NOMO-1 treated with dmso at 0.1 percent for 144 hours (cell line): ENCODE results near the gene CNOT3.

ENCODE experiments used
- DNase-seq: peaks from one replicate; lab custom pipeline; 2025; ENCODE audit not compliant: unreplicated experiment; lab: John Stamatoyannopoulos, UW

The CNOT3 gene

DNA sequence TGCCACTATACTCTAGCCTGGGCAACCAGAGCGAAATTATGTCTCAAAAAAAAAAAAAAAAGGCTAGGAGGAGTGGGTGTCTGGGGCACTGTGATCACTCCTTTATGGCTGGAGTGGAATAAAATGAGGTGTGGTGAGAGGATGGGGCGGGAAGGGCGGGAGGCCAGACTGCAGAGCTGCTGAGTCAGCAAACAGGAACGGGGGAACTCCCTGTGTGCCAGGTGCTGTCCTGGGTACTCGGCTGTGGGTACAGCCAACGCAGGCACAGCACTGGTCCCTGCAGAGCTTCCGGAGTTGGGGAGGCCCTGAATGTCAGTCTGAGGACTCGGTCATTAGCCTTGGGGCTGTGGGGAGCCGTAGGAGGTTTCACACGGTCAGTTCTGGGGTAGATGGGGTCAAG is 16.3 kb upstream of the CNOT3 start:
- no peak for DNase-seq

DNA sequence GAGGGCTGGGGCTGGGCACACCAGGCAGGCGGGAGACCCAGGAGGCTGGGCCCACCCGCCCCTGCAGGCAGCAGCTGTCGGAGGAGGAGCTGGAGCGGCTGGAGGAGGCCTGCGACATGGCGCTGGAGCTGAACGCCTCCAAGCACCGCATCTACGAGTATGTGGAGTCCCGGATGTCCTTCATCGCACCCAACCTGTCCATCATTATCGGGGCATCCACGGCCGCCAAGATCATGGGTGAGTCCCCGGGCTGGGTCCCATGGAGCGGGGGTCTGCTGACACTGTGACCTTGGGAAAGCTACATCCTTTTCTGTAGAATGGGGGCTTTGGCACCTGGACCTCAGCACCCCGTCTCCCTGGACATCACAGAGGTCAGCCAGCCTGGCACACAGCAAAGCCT is 13.9 kb upstream of the CNOT3 start:
- DNase-seq = no peak

DNA sequence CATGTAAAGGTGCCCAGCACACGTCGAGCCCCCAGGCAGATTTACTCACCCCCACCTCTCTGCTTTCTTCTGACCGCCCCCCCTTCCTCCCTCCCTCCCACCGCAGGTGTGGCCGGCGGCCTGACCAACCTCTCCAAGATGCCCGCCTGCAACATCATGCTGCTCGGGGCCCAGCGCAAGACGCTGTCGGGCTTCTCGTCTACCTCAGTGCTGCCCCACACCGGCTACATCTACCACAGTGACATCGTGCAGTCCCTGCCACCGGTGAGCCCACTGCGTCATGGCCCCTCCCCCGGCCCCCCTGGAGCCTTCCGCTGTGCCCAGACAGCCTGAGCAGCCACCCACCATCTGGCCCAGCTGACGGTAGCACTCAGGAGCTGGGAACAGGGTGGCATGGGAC is 13.2 kb upstream of the CNOT3 start:
- no peak for DNase-seq

DNA sequence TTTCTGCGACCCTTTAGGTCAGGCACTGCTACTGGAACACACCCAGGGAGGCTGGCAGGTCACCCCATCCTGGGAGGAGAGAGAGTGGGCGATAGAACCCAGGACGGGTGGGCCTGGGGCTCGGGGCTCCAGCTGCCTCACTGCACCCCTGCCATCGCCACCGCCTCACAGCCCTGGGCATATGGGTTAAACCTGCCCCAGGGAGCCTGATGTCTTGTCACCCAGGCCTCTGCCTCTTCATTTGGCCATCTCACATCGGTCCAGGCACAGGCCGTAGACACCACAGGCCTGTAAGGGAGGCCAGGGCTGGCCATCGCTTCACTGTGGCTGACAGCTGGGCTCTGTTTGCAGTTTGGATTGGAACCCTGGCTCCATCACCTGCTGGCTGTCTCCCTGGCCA is 11.8 kb upstream of the CNOT3 start:
- no peak for DNase-seq

DNA sequence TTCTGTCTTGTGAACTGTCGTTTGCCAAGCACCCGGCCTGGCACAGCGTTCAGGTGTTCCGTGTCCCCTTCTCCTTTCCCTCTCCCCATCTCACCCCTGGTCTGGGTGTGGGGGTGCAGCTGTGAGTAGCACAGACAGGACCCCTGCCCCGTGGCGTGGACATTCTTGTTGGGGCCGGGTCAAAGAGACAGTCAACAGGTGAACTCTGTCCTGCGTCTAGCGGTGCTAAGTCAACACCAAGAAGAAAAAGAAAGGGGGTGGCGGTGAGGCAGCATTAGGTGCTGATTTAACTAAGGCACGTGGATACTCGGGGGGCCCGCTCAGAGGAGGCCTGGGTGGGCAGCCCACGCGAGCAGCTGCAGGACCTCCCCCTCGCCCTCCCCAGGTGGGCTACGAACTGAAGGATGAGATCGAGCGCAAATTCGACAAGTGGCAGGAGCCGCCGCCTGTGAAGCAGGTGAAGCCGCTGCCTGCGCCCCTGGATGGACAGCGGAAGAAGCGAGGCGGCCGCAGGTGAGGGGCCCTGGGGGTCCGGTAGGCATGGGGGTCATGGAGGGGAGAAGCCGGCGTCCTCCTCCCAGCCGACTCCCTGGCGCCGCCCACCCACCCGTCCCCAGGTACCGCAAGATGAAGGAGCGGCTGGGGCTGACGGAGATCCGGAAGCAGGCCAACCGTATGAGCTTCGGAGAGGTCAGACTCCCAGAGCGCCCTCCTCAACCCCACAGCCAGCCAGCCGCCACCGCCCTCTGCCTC is 9.7 kb upstream of the CNOT3 start:
- DNase-seq = no peak

DNA sequence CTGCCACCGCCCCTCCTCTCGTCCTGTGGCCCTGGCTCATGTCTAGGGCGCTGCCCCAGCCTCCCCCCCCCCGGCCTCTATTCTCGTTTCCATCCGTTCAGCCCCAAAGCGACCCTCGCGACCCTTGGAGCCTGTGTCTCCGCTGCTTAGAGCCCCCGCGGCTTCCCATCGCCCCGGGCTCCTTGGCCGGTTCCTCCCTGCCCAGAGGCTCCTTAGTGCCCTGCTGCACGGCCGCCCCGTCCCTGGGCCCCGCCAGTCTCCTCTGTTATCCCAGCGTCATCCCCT is 9.2 kb upstream of the CNOT3 start:
- no peak for DNase-seq

DNA sequence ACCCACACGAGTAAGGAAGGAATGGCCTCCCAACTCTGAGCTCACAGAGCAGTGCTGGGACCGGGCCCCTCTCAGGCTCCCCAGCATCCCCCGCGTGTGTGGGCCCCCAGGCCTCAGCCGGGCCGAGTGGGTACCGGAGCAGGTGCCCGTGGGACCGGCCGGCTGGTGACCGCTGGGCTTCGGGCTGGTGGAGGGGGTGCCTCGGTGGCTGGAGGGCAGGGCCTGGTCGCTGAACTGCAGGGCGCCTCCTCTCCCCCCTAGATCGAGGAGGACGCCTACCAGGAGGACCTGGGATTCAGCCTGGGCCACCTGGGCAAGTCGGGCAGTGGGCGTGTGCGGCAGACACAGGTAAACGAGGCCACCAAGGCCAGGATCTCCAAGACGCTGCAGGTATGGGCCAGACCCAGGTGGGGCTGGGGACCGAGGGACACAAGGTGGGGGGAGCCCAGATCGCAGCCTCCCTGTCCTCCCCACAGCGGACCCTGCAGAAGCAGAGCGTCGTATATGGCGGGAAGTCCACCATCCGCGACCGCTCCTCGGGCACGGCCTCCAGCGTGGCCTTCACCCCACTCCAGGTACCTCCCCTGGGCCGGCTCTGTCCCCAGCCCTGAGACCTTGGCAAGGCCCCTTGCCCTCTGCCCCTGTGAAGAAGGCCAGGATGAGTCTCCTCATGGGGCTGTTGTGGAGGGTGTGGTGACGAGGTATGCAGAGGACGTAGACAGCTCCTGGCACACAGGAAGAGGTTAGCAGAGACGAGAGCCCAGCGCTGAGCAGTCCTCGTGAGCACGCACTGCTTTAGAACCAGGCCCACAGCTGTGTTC is 8.6 kb upstream of the CNOT3 start:
- no peak for DNase-seq

DNA sequence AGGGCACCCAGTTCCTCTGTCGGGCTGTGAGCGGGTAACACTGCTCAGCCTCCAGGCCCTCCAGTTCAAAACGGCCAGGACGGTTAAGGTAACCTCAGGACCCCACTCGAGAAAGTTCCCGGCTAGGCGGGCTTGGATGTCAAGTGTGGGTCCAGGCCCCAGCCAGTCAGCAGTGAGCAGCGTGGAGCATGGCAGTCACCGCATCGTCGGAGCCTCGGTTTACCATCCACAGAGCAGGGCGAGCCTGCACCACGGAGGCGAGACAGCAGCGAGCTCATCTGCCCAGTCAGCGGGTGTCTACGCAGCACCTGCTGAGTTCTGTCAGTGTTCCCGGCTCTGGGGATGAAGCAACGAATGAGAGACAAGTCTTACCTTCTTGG is 8.0 kb upstream of the CNOT3 start:
- no peak for DNase-seq

DNA sequence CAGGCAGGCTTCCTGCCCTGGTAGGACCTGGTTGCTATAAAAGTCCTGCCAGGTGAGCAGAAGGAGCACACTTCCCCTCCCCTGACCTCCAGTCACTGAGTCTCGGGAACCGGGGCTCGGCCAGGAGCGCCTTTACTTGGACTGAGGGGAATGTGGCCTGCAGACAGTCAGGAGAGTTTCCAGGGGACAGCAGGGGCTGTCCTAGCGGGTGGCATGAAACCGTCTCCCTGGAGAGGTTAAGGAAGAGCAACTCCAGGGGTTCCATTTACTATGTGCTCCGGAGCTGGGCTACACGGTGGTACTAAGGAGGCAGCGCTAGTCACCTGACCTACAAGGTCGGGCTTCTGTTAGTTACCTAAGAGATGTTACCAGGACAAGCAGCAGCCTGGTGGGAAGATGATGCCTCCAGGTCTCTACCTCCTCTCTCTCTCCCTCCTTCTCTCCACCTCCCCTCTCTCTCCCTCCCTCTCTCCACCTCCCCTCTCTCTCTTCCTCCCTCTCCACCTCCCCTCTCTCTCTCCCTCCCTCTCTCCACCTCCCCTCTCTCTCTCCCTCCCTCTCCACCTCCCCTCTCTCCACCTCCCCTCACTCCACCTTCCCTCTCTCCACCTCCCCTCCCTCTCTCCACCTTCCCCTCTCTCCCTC is 4.1 kb upstream of the CNOT3 start:
- peak; percentile 36 for DNase-seq

DNA sequence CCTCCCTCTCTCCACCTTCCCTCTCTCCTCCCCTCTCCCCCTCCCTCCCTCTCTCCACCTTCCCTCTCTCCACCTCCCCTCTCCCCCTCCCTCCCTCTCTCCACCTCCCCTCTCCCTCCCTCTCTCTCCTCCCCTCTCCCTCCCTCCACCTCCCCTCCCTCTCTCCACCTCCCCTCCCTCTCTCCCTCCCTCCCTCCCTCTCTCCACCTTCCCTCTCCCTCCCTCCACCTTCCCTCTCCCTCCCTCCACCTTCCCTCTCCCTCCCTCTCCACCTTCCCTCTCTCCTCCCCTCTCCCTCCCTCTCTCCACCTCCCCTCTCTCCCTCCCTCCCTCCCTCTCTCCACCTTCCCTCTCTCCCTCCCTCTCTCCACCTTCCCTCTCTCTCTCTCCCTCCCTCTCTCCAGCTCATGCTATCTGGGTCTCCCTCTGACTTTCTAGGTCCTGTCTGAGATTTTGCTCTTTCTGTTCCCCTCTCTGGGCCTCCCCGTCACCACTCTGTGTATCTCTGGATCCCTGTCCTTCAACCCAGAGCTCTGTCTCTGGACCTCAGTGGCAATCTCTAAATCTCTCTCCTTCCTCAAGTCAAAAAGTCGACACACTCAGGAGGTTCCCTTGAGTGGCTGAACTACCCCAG is 3.5 kb upstream of the CNOT3 start:
- DNase-seq = no peak

DNA sequence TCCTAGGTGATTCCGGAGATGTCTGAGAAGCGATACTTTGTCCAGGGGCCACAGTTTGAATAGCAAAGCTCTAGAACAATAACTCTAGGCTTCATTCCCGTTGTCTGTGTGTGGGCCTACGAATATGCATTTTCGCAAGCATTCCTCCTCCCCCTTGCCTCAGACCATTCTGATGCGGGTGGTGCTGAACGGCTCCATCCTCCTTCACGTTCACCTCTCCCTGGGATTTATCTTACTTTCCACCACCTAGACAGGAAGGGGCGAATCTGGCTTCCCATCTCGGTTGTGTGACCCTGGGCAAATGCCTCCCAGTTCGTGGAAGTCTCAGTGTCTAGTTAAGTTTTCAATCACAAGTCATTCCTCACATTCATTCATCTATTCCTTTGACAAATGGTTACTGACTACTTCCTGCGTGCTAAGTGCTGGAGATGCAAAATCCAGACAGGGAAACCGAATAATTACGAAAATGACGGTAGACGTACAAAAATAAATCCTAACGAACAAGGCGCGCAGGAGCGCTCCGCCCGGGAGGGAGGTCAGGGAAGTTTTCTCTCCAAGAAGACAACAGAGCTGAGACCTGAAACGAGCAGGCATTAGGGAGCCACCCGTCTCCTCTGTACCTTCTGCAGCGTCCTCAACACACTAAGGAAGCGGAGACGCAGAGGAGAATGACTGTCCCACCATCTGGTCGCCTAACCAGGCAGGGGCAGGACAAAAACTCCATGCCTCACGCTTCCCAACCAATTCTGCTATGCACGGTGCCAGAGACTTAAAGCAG is 1.3 kb upstream of the CNOT3 start:
- no peak for DNase-seq

DNA sequence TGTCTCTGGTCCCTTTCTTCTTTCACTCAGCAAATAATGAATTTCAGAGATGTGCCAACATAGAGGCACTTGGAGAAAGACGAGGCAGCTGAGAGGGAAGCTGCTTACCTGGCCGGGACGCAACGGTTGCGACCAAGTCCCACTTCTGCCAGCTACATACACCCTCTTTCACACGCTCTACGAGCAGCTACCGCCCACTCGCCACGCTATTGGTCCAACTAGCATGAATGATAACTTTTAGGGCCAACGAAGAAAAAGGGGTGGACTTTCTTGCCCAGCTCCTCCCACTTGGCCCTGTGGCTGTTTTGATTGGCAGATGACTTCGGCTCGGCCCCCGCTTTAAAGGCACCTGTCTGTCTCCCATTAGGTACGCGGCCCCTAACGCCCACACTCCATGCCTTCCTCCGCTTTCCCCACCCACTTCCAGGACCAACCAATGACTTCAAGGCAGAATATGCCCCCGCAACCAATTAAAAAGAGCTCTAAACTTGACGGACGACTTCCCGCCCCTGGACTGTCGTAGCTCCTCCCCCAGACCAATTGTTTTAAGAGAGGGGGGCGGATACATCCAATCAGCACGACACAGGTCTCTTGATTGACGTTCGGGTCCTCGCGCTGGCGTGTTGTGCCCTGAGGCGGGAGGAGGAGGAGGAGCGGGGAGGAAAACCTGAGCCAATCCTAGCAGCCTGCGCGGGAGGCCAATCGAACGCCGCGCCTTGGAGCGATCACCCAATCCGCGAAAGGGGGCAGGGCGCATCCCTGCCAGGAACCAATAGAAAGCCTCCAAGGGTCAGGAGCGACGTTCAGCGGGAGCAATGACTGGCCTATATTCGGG is 481 bp upstream of the CNOT3 start:
- DNase-seq = peak; percentile 100

DNA sequence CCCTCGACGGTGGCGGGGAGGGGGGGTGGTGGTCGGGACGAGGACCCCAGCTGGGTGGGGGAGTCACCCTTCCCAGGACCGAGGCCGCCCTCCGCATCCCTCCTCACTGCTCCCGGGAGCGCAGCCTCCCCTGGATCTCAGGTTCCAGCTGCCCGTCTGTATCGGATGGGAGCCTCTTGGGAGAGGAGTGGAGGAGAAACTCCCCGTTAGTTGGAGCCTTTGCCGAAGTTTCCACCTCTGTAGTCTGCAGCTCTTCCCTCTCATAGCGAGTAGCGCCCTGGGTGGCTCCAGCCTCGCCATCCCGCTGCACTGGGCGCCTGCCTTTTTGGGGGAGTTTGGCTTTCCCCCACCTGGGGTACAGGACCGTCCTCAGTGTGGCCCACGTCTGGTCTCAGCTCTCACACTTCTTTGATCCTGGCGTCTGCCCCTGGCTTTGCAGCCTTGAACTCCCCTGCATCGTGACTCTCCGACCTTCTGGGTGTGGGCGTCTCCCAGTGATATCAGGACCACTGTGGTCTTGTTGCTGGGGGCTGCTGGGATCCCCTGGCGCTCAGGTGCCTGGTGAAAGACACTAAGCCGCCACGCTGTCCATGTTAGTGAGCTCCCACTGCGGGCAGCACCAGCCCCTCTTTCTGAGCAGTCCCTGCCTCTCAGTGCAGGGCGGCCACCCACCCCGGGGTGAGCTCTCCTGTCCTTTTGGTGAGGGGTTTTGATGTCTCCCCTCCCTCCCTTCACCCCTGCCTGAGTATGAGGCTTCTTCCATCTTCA is 1.1 kb downstream of the CNOT3 start:
- no peak for DNase-seq

DNA sequence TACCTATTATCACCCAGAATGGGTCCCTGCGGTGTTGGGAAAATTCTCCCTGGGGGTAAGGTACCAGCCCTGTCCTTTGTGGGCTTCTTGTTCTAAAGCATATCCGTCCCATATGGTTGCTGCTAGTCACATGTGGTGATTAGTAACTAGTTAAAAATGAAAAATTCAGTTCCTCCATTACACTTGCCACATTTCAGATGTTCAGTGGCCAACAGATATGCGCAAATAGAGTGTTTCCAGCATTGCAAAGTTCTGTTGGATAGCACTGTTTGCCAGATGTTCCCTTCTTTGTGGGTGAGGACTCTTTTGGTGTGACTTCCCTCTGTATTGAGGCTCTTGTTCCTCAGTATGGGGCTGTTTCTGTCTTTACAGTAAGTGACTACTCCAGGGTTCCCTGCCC is 3.8 kb downstream of the CNOT3 start:
- DNase-seq = no peak

DNA sequence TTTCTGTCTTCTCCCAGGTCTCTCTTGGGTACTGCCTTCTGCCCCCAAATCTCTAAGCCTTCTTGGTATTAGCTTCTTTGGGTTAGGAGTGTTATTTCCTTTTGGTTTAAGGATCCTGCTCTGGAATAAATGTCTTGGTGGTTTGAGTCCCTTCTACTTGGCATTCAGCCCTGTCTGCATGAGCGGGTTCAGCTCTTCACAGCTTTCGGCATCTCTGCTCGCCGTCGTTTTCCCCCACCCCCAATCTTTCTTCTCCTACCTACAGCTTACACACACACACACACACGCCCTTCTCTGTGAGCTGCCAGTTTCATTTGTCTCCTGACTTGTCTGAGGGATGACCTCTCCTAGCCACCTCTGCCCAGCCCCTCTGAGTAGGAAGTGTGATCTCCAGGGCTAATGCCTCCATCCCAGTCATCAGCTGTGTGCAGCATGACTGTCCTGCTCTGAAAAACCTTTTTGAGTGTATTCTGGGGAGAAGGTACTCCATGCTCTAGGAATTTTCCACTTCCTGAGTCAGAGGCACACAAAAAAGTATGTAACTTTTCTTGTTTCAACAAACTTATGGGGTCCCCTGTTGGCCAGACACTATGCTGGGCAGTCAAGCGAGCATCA is 4.7 kb downstream of the CNOT3 start:
- DNase-seq = no peak

DNA sequence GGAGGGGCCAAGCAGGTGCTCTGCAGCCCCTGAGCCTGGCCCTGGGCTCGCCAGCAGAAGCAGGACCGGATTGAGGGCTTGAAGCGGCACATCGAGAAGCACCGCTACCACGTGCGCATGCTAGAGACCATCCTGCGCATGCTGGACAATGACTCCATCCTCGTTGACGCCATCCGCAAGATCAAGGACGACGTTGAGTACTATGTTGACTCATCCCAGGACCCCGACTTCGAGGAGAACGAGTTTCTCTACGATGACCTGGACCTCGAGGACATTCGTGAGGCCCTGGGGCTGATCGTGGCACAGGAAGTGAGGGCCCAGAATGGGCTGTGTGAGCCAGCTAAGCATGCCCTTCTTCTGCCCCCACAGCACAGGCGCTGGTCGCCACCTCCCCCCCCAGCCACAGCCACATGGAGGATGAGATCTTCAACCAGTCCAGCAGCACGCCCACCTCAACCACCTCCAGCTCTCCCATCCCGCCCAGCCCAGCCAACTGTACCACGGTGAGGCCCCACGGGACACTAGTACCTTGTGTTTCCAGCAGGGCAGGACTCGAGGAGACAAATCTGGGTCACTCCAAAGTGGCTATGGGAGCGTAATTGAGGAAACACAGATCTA is 8.1 kb downstream of the CNOT3 start:
- no peak for DNase-seq

DNA sequence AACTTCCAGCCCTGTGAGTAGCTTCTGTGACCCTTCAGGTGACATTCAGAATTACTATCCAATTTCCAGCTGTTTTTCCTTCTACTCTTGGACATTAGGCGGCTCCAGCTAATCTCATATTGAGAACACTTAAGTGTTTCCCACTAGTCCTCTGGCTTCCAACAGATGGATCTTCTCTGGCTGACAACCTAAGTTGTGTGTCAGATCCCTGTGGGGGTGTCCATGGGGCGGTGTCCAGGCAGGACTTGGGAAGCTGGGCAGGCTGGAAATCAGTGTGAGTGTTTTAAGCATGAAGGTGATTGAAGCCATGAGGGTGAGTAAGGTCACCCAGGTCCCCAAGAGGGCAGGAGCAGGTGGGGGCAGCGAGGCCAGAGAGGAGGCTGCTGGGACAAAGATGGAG is 10.1 kb downstream of the CNOT3 start:
- no peak for DNase-seq

DNA sequence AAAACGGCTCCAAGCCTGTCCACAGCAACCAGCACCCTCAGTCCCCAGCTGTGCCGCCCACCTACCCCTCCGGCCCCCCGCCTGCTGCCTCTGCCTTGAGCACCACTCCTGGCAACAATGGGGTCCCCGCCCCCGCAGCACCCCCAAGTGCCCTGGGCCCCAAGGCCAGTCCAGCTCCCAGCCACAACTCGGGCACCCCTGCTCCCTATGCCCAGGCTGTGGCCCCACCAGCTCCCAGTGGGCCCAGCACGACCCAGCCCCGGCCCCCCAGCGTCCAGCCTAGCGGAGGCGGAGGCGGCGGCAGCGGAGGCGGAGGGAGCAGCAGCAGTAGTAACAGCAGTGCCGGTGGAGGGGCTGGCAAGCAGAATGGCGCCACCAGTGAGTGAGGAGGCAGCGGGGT is 10.6 kb downstream of the CNOT3 start:
- no peak for DNase-seq
